NCI-H82 (cell line): ENCODE data around the gene PDIK1L.

Experiments
- DNase-seq: peaks from one replicate; lab custom pipeline; 2025; lab: John Stamatoyannopoulos, UW

PDIK1L gene

GRCh38 chr1:26122988-26123973, 11.7 kb downstream of the PDIK1L start:
- DNase-seq, result no peak

DNA sequence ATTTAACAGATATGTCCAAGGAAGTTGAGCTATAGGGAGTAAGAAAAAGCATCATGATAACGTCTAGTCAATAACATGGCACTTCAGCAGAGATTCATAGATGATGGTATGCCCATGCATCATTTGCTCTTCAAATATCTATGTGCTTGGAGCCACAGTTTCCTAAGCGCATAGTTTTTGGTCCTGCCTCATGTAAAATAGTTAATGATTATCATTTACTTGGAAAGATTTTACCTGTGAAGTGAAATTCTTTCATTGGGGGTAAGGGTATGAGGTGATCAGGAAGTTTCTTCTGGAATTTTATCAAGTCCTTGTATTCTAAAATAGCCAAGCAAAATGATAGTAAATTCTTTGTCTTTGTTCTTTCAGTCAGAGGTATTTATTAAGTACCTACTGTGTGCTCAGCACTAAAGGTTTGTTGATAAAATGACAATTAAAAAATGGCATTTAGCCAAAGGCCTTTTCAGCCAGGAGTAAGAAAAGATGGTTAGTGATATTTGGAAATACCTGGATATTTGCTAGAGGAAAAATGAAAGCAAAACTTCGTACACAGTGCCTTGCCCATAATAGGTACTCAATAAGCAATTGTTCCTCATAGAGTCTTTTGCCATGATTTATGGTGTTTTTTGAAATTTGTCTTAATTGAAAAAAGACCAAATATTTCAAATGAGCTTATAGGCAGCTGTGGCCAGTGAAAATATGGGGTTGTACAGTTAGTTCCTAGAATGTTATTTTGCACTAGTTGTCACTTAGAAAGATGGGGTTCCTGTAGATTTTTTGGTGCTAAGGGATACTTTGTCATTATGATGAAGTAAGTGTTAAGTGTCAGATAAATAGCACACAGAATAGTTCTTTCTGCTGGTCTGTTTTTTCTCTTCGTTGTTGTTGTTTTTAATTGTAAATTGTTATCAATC, 13.1 kb downstream of the PDIK1L start:
- DNase-seq, result no peak

DNA sequence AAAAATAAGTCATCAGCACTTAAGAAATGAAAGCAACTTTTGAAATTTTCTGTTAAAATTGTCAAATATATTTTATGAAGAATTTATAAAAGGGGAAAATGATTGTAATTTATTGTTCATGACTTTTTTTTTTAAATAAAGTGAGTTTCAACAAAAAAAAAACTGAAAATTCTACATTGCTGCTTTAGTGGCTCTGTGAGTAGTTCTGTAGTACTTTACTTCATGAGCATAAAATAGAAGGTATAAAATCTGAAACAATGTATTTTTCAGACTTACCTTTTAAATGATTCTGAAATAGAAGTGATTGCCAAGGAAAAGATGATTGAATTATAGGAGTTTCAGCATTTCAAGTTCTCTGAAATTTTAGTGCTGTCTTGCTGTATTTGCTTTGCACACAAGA, 13.8 kb downstream of the PDIK1L start:
- no peak for DNase-seq

GRCh38 chr1:26125946-26126320, 14.3 kb downstream of the PDIK1L start:
- DNase-seq, result no peak

DNA sequence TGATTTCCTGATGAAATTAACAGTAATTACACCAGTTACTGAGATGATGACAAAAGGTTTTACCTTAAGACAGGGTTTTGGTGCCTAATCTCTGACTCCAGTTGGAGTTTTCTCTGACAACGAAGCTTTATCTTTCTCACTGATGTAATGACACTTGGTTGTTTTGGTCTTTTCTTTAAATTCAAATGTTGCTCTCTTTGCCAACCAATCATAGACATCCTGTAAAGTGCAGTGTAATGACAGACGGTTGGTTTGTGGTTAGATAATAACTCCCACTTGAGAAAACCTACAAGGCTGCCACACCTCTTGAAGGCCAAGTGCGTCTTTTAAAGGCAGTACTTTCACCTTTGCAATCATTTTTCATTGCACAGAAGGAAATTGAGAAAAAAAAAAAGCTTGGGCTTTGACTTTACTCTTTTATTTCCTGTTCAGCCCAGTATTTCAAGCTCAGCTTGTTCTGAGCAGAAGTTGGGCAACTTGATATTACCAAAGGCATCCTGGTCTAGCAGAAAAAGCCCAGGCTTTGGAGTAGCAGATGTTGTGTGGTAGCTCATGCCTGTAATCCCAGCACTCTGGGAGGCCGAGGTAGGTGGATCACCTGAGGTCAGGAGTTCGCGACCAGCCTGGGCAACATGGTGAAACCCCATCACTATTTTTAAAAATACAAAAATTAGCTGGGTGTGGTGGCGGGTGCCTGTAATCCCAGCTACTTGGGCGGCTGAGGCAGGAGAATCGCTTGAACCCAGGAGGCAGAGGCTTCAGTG, 14.9 kb downstream of the PDIK1L start:
- peak; percentile 40 for DNase-seq

GRCh38 chr1:26127235-26128163, 15.9 kb downstream of the PDIK1L start:
- no peak for DNase-seq

GRCh38 chr1:26129778-26130177, 18.2 kb downstream of the PDIK1L start:
- no peak for DNase-seq

DNA sequence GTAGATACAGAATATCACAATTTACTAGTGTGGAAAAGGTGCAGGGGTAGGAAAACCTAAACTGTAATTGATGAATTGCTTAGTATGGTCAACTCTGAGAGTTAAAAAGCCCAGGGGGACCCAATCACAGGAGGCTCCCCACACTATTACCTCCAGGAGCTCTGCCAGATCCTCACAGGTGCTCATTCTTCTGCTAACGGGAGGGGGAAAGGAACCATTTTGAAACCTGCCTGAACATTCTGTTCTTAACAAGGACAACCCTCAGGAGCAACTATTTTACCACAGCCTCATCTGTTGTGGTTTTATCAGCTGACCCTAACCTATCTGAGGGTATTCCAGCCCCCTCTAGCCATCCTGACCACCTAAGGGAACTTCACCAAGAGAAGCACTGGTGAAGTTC, 19.1 kb downstream of the PDIK1L start:
- DNase-seq, result no peak

- peak; percentile 18 for DNase-seq
Measured at GRCh38 chr1:26132128-26132833, 20.7 kb downstream of the PDIK1L start.

DNA sequence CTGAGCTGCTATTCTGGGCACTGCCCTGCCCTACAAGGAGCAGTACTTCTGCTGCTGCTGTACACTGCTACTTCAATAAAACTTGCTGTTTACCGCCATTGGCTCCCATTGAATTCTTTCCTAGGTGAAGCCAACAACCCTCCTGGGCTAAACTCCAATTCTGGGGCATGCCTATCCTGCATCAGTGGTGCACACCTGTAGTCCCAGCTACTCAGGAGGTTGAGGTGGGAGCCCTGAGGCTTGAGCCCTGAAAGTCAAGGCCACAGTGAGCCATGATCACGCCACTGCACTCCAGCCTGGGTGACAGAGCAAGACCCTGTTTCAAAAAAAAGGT, 21.2 kb downstream of the PDIK1L start:
- no peak for DNase-seq

DNA sequence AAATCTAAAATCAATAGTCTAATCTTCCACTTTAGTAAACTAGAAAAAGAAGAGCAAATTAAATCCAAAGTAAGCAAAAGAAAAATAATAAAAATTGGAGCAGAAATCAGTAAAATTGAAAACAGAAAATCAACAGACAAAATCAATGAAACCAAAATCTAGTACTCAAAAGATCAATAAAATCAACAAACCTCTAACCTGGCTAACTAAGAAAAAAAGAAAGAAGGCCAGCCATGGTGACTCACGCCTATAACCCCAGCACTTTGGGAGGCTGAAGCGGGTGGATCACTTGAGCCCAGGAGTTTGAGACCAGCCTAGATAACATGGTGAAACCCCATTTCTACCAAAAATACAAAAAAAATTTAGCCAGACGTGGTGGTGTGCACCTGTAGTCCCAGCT, 22.8 kb downstream of the PDIK1L start:
- DNase-seq, result no peak

DNA sequence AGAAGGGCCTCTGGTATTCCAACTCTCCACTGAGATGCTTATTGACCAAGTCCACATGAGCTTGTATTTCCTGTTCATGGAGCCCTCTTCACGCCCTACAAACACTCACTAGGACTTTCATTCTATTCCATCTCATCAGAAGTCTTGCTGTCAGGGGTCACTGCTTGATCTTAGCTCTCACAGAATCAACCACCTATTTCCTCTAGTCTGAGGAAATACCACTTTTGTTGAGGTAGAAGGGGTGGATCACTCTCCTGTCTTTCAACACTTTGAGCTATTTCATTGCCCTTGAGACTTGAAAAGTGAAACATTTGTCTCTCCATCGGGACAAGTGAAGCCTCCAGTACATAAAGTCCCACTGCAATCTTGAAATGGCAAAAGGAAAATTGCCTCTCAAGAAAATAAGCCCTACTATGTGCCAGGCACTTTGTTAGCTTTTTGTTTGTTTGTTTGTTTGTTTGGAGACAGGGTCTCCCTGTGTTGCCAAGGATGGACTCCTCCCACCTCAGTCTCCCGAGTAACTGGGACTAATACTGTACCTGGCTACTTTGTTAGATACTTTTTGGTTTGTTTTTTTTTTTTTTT, 27.4 kb downstream of the PDIK1L start:
- no peak for DNase-seq

GRCh38 chr1:26142159-26142558, 30.5 kb downstream of the PDIK1L start:
- DNase-seq, result no peak

- peak; percentile 96 for DNase-seq
Measured at GRCh38 chr1:26145041-26145959, 33.7 kb downstream of the PDIK1L start.

DNA sequence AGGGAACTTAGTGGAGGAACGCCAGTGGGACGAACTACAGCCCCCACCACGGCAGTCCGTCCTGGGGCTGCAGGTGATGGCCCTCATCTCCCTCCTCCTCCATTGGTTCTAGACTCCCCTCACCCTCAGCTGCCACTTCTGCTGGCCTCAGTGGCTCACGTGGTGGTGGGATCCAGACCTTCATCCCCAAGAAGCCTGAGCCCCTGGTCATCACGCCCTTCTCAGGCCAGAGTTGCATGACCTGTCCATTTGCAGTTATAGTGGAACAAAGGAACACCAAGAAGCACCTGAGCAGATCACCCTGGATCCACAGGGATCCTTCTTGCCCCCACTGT, 34.3 kb downstream of the PDIK1L start:
- no peak for DNase-seq

GRCh38 chr1:26148887-26149286, 37.3 kb downstream of the PDIK1L start:
- DNase-seq, result no peak

DNA sequence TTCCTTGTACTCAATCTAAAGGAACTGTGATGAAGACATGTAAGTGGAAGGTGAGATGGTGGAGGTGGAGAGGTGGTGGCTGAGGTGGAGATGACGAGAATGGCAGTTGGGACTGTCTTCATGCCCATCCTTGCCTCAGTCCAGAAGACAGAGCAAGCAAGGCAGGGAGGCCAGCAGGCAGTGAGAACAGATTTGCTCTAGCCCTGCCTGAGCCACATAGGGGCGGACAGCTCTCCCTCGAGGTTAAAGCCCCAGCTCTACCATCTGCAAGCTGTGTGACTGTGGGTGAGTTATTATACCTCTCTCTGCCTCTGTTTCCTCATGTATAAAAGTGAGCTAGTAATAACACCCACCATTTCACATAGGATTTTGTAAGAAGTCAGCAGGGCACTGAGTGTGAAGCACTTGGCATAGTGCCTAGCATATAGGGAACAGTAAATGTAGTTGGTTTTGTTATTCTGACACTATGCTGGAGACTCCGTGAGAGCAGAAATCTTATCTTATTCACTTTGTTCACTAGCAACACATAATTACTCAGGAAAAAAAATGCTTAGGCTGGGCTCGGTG, 42.4 kb downstream of the PDIK1L start:
- DNase-seq, result no peak

GRCh38 chr1:26154750-26155149, 43.1 kb downstream of the PDIK1L start:
- no peak for DNase-seq
